HG03108 (cell line): ENCODE measurements around the gene DOCK4.

Experiments
- ATAC-seq: cut with Tn5 transposase; IDR thresholded peaks from one replicate; pipeline ENCODE4 v1.9.1; 2021; ENCODE audit warnings: moderate library complexity; ENCODE audit not compliant: unreplicated experiment

Gene DOCK4

GRCh38 chr7:112162142-112162766, 43.9 kb downstream of the DOCK4 start:
- ATAC-seq, result no peak

- ATAC-seq, result no peak
These were observed 44.7 kb downstream of the DOCK4 start for GRCh38 chr7:112161253-112162141.

DNA sequence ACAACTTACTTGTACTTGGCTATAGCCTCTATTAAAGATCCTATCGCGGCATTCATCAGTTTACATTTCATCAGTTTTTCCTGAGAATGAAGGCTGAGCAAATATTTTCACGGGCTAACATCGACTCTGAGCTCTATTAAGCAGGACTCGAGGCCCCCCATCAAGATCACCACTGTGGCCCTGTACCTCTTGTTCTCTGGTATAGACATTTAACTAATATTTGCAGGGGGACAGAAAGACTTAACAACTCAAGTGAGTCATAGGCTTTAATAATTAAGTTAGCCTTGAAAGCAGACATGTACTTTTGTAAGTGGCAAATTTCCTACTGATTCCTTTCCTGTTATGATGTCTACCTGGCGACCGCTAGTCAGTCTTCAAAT, 45.4 kb downstream of the DOCK4 start:
- ATAC-seq, result no peak

GRCh38 chr7:112160130-112160770, 45.9 kb downstream of the DOCK4 start:
- ATAC-seq, result no peak

DNA sequence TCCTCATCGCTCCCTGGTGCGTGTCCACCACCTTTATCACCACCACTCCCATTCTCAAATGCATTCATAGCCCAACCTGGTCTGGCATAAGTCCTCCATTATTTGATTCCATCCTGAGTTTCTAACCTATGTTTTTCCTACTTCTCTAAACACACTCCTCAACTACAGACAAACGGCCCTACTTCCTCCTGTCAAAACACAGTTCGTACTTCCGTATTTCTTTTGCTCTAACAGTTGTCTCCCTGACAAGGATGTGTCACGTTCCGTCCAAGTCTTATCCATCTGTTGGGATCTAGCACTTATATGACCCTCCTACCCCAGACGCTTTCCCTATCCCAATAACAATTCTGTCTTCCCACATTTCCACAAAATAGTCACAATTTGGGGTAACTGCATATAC, 46.8 kb downstream of the DOCK4 start:
- no peak for ATAC-seq

- no peak for ATAC-seq
These were observed 49.1 kb downstream of the DOCK4 start for GRCh38 chr7:112157072-112157471.

DNA sequence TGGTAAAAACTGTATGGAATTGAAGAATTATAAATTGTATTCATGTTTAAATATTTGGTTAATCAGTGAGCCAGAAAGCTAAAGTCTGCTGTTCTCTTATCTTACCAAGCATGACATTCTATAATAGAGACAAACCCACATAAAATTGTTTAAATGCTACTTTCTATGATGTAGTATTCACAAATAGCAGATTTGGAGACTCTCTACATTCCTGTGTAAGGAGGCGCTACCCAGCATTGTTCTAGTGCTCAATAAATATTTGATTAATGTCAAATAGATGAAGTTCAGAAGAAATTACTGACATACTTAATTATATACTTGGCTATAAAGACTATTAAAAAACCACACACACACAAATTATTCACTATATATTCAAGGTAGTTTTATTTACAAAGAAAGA, 49.8 kb downstream of the DOCK4 start:
- ATAC-seq, result no peak

DNA sequence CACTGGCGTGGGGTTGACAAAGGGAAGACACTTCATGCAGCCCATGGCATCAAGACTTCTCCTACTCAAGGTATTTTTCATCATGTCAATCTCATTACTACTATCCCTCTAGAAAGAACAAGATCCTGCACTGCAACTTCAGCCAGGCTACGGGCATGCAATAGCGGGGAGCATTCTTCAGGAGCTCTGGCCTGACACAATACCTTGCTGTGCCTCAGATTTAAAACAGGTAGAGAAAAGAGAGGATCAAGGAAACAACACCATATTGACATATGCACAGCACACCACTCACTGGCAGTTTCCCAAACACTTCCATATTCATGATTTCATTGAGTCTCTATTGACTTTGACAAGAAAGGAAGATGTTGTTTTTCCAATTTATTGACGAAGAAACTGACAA, 51.5 kb downstream of the DOCK4 start:
- no peak for ATAC-seq

- no peak for ATAC-seq
These were observed 54.0 kb downstream of the DOCK4 start for GRCh38 chr7:112152186-112152585.

- no peak for ATAC-seq
These were observed 55.2 kb downstream of the DOCK4 start for GRCh38 chr7:112150823-112151641.

GRCh38 chr7:112149734-112150133, 56.5 kb downstream of the DOCK4 start:
- no peak for ATAC-seq

GRCh38 chr7:112147793-112148361, 58.3 kb downstream of the DOCK4 start:
- ATAC-seq, result no peak

DNA sequence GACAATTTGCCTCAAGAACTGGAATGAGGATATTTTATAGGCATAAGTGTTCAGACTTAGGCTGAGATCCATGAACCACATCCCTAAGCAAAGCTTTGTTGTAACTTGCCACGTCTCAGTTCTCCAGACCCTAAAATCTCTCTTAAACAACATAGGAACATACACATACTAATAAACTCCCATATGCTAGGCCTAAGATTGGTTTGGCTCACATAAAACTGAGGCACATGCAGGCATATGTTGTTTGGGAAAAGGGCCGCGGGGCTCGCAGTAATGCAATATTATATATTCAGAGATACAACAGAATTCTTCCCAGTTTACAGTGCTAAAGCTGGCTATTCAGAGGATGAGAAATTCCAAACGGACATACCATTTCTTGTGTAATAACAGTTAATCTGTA, 61.0 kb downstream of the DOCK4 start:
- ATAC-seq, result no peak

DNA sequence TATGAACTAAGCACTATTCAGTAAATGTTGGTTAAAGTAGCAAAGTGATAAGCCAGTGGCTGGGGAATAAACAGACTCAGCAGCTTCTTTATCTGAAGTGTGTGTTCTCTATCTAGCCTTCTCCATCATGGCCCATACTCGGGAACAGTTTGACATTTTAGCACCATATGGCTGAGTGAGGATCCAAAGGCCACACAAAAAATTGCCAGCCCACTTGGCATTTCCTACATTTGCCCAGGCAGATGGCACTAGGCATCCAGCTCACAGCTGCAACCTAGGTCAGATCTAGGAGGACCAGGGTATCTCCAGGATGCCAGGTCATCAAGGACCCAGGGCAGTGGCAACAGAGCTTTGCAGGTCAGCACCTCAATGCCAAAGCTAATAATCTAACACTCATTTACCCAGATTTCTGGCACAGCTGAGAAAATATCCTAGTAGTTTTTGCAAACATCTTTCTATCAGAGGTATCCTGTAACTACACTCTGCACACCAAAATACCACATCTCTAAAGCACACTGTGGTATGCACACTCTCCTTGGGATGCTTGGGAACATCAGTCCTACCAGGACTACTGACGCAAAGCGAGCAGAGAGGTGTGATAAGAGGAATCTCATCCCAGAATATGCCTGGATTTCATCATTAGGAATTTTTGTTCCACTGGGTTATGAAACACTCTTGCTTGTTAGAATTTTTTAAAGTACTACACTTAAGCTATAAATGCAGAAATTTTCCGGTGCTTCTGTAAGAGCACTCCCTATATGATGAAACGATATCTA, 61.7 kb downstream of the DOCK4 start:
- ATAC-seq, result no peak

GRCh38 chr7:112143582-112143981, 62.6 kb downstream of the DOCK4 start:
- ATAC-seq, result no peak

- ATAC-seq, result no peak
These were observed 63.1 kb downstream of the DOCK4 start for GRCh38 chr7:112143136-112143535.

DNA sequence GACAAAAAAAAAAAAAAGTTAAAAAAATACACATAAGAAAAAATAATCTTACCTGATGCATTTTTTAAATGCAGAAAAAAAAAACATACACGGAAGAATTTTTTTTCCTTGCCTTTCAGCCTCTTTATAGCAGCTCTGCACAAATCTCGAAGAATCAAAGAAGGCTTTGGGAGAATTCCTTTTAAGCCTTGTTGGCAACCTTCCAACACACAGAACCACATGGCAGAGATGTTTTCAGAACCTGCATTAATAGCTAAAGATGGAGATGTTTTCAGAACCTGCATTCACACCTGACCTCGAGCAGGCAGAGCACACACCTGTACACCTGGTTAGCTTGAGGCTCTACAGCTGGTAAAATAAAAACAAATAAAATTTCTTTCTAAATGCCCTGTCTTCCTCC, 65.6 kb downstream of the DOCK4 start:
- no peak for ATAC-seq

DNA sequence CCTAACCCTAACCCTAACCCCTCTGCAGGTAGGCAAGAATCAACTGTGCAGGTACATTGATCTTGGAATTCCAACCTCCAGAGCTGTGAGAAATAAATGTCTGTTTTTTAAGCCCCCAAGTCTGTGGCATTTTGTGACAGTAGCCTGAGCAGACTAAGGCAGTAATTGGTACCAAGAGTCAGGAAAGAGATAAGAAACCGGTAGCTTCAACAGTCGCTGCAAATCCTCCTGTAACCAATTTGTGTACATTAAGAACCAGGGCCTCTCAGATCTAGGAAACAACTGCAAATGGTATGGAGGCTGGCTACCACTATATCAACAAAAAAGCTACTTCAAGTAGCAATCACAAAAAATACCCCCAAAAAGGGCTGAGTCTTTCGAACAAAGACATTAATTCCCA, 67.3 kb downstream of the DOCK4 start:
- ATAC-seq, result no peak

- ATAC-seq, result no peak
These were observed 67.8 kb downstream of the DOCK4 start for GRCh38 chr7:112138325-112138852.
